GM19351 (cell line): Measurements from ENCODE around the gene RFTN1.
A peak's percentile ranks its signal among the peaks of the same experiment; 100 is the strongest.

Experiments used
- ATAC-seq: cut with Tn5 transposase; IDR thresholded peaks from one replicate; pipeline ENCODE4 v1.9.1; 2021; ENCODE audit warnings: mild to moderate bottlenecking, moderate library complexity; ENCODE audit not compliant: unreplicated experiment

Gene RFTN1

GRCh38 chr3:16290007-16290826 is 223.3 kb downstream of the RFTN1 start:
- ATAC-seq, result no peak

GRCh38 chr3:16289144-16289889 is 224.2 kb downstream of the RFTN1 start:
- ATAC-seq, result no peak

- no peak for ATAC-seq
Measured at GRCh38 chr3:16288664-16289063, 224.8 kb downstream of the RFTN1 start.

GRCh38 chr3:16286751-16287543 is 226.6 kb downstream of the RFTN1 start:
- ATAC-seq, result no peak

- ATAC-seq, result peak; percentile 91
Measured at GRCh38 chr3:16286161-16286560, 227.3 kb downstream of the RFTN1 start.

GRCh38 chr3:16284633-16285032 is 228.9 kb downstream of the RFTN1 start:
- no peak for ATAC-seq

GRCh38 chr3:16280671-16281070 is 232.8 kb downstream of the RFTN1 start:
- no peak for ATAC-seq

GRCh38 chr3:16279010-16279801 is 234.3 kb downstream of the RFTN1 start:
- ATAC-seq, result no peak

- no peak for ATAC-seq
Measured at GRCh38 chr3:16277471-16277870, 236.0 kb downstream of the RFTN1 start.

- no peak for ATAC-seq
Measured at GRCh38 chr3:16273867-16274266, 239.6 kb downstream of the RFTN1 start.

- ATAC-seq, result no peak
Measured at GRCh38 chr3:16272588-16272987, 240.9 kb downstream of the RFTN1 start.

- no peak for ATAC-seq
Measured at GRCh38 chr3:16270855-16271254, 242.6 kb downstream of the RFTN1 start.

GRCh38 chr3:16266714-16267113 is 246.8 kb downstream of the RFTN1 start:
- ATAC-seq, result no peak
